BJ (cell line): ENCODE measurements around the gene COQ8A. TPM values are rescaled to one million over a fixed set of nuclear protein-coding genes. Genes with fewer than 3 reads are reported as not detected.

Source experiments
- CTCF ChIA-PET: fragments of 350-600 bp; formaldehyde crosslinking; extraction: SDS; loops from one replicate; lab custom pipeline; 2021; ENCODE audit warnings: antibody characterized with exemption, inconsistent platforms; lab: Yijun Ruan, JAX
- POLR2A ChIA-PET: fragments of 300-600 bp; sonication (Branson Sonifier 250); formaldehyde crosslinking; extraction: SDS; loops from one replicate; lab custom pipeline; 2021; ENCODE audit warnings: antibody characterized with exemption; lab: Charles Lee
- DNase-seq: peaks from one replicate; pipeline ENCODE4 v3.0.0-alpha.2; 2011; ENCODE audit warnings: low read depth
- H3K27me3 ChIP-seq: 2 replicates; pipeline ENCODE4 v1.6.0; 2011; ENCODE audit warnings: low read length; ENCODE audit not compliant: control insufficient read depth, insufficient read depth
- H3K36me3 ChIP-seq: 2 replicates; pipeline ENCODE4 v1.5.1; 2011; ENCODE audit warnings: low read length; ENCODE audit not compliant: control insufficient read depth, insufficient read depth
- H3K4me3 ChIP-seq: 2 replicates; pipeline ENCODE4 v1.5.1; 2011; ENCODE audit warnings: low read depth, mild to moderate bottlenecking, control low read depth, low read length
- CTCF ChIP-seq: IDR thresholded peaks from 2 replicates; pipeline ENCODE4 v1.5.1; 2011; ENCODE audit warnings: low read depth, mild to moderate bottlenecking, control low read depth, inconsistent platforms, low read length, moderate library complexity; ENCODE audit not compliant: insufficient read depth
- polyA plus RNA-seq: library from polyadenylated mRNA; depleted of rRNA; stranded (reverse); fragments of >200 nt; gene quantifications from 2 replicates; pipeline ENCODE4 v1.2.3, GENCODE V29; 2011

Gene COQ8A
- polyA plus RNA-seq, 1 experiment, result 6.8 TPM

- Histone ChIP-seq H3K36me3 (no peaks in the 10 kb centered on the region), H3K4me3 (no peak overlapping the region), H3K27me3 (no peaks in the 10 kb centered on the region)
- no peak for TF ChIP-seq CTCF
- CTCF ChIA-PET, result no interaction called here
- no peak for DNase-seq
- POLR2A ChIA-PET, result no interaction called here
Measured at GRCh38 chr1:226972931-226973330, 32.8 kb downstream of the COQ8A start.

GRCh38 chr1:226973371-226973897 lies 33.3 kb downstream of the COQ8A start:
- Histone ChIP-seq H3K27me3 (no peaks in the 10 kb centered on the region), H3K36me3 (no peaks in the 10 kb centered on the region), H3K4me3 (no peak overlapping the region)
- POLR2A ChIA-PET, result no interaction called here
- no peak for TF ChIP-seq CTCF
- CTCF ChIA-PET, result no interaction called here
- no peak for DNase-seq

GRCh38 chr1:226973898-226974543 lies 33.9 kb downstream of the COQ8A start:
- peak; percentile 3 for DNase-seq
- CTCF ChIA-PET, result interaction anchor here (0.9 kb wide), 1 partner anchor 152 kb away, joined by 3 read pairs; no protein-coding TSS in a partner anchor
- H3K36me3 ChIP-seq, result no peaks in the 10 kb centered on the region
- POLR2A ChIA-PET, result interaction anchor here (0.6 kb wide), 1 partner anchor 125 kb away, joined by 6 read pairs; no protein-coding TSS in a partner anchor
- H3K27me3 ChIP-seq, result no peaks in the 10 kb centered on the region
- no peak for TF ChIP-seq CTCF
- no peak overlapping the region for H3K4me3 ChIP-seq

- no peak for TF ChIP-seq CTCF
- H3K4me3 ChIP-seq, result no peak overlapping the region
- DNase-seq, result no peak
- H3K27me3 ChIP-seq, result no peaks in the 10 kb centered on the region
- POLR2A ChIA-PET, result interaction anchor here (0.6 kb wide), 1 partner anchor 126 kb away, joined by 6 read pairs; no protein-coding TSS in a partner anchor
- CTCF ChIA-PET, result interaction anchor here (0.9 to 1.1 kb wide), 2 partner anchors 13 to 153 kb away, joined by 3 read pairs; no protein-coding TSS in a partner anchor
- no peaks in the 10 kb centered on the region for H3K36me3 ChIP-seq
Measured at GRCh38 chr1:226974544-226975258, 34.6 kb downstream of the COQ8A start.
